Activated T-cell treated with anti-CD3 and anti-CD28 coated beads, Interleukin-2, amount 50 U/mL, for 4 hours (primary cell): Measurements from ENCODE around the gene SLC25A1. TPM values are rescaled to one million over a fixed set of nuclear protein-coding genes. Genes with fewer than 3 reads are reported as not detected.

Experiments used
- ATAC-seq, 2 donors: fragments of 200-7000 bp; cut with Tn5 transposase; one replicate each; pipeline ENCODE4 v1.10.0; 2021
- DNase-seq: peaks from one replicate; pipeline ENCODE4 v3.0.0-alpha.2; 2020
- H3K27me3 Mint-ChIP-seq: one replicate; pipeline ENCODE4 v1.8.0; 2021; ENCODE audit warnings: low read depth, mixed read lengths
- H3K36me3 Mint-ChIP-seq: one replicate; pipeline ENCODE4 v1.8.0; 2022; ENCODE audit warnings: mixed read lengths; ENCODE audit not compliant: insufficient read depth
- H3K4me1 Mint-ChIP-seq: one replicate; pipeline ENCODE4 v1.8.0; 2021; ENCODE audit warnings: low read depth, mixed read lengths
- H3K4me3 Mint-ChIP-seq: one replicate; pipeline ENCODE4 v1.8.0; 2021; ENCODE audit warnings: mild to moderate bottlenecking, moderate library complexity, mixed read lengths
- H3K9me3 Mint-ChIP-seq: one replicate; pipeline ENCODE4 v1.8.0; 2021; ENCODE audit warnings: mixed read lengths
- total RNA-seq, 3 donors: library from RNA; stranded (reverse); gene quantifications; one replicate each; pipeline ENCODE4 v1.2.1, GENCODE V29; 2021

The SLC25A1 gene
- total RNA-seq, 3 donors from 2014 or later = 31.7 to 36.6 (median 34.1) TPM

DNA sequence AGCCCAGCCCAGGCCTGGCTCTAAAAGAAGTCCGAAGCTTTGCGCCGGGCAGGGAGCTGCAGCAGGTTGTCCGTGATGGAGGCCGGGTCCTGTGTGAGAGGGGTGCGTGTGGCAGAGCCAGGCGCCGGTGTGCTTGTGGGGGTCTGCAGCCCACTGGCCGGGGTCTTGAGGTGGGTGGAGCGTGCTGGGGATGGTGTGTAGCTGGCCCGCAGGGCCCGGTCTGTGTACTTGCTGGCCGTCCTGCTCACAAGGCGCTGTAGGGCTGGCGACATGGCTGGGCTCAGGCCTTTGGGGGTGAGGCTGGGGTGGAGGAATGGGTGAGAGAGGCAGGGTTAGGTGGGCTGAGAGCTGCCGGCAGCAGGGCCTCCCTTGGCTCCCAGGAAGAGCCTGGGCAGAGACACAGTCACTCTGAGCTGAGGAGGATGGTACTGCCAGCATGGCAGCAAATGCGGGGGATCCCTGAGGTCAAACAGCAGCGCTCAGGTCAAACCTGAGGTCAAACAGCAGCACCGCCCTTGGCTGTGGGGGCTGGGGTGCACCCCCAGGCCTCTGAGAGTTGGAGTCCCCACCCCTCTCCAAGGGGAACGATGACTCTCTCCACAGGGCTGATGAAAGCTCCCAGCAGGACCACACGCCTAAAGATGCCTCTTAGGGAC is 44.2 kb downstream of the SLC25A1 start:
- H3K4me3 Mint-ChIP-seq = no peak overlapping the region
- peaks cover 26% of the 10 kb centered on the region for H3K36me3 Mint-ChIP-seq
- no peaks in the 10 kb centered on the region for H3K9me3 Mint-ChIP-seq
- DNase-seq (no peak), ATAC-seq (no peak)
- H3K4me1 Mint-ChIP-seq = no peaks in the 10 kb centered on the region
- no peaks in the 10 kb centered on the region for H3K27me3 Mint-ChIP-seq

DNA sequence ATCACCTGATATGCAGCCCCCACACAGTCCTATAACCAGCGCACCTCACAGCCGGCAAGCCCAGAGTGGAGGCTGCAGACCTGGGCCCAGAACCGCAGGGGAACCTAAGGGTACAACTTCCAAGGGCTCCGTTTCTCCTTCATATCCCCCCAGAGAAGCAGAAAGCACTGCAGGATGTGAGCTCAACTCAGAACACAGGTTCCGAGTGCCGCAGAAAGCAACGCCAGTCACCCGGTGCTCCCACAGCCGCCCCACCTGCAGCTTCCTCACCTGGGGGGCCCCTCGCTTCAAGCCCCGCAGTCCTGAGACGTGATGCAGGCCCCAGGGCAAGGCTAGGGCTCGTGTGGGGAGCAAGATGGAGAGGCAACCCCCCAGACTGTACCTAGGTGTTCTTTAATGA is 45.0 kb downstream of the SLC25A1 start:
- DNase-seq (no peak), ATAC-seq (no peak)
- Mint-ChIP-seq H3K4me3 (no peak overlapping the region), H3K36me3 (peaks cover 20% of the 10 kb centered on the region), H3K9me3 (no peaks in the 10 kb centered on the region), H3K27me3 (no peaks in the 10 kb centered on the region), H3K4me1 (no peaks in the 10 kb centered on the region)

DNA sequence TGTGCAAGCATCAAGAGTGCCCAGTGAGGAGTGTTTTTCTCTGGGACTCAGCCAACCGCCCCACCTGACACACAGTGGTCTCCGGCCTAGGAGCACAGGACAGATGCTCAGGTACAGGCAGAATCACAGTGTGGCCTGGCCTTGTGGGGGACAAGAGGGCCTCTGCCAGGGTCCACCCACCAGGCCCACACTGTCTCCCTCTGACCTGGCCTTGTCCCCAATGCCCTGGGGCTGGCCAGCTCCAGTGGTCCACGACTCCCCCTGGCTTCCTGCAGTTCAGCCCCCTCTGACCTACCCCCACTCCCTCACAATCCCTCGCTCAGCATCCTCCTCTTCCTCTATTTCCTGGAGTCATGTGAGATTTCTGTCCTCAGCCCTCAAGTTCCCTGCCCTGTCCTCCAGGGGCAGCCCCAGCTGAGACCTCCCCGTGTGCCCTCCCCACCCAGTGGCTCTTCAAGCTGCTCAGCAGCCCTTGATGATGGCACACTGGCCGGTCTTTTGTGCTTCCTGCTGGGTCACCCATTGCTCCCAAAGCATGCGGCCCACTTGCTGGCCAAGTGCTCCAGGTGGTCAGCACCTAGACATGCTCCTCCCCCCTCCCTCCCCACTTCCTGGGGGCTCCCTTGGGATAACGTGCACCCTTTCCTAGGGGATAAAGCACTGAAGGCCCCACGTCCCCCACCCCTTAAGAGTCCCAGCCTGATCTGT is 45.7 kb downstream of the SLC25A1 start:
- ATAC-seq = no peak

DNA sequence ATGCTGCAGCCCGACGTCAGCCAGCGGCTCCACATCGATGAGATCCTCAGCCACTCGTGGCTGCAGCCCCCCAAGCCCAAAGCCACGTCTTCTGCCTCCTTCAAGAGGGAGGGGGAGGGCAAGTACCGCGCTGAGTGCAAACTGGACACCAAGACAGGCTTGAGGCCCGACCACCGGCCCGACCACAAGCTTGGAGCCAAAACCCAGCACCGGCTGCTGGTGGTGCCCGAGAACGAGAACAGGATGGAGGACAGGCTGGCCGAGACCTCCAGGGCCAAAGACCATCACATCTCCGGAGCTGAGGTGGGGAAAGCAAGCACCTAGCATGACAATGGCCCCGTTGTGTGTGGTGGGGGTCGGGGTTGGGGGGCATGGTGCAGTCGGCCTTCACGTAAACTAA is 46.4 kb downstream of the SLC25A1 start:
- no peak for DNase-seq
- no peak for ATAC-seq
- Mint-ChIP-seq H3K4me3 (no peak overlapping the region), H3K27me3 (no peaks in the 10 kb centered on the region), H3K36me3 (peaks cover 19% of the 10 kb centered on the region), H3K4me1 (no peaks in the 10 kb centered on the region), H3K9me3 (no peaks in the 10 kb centered on the region)

More for the DNA sequence above, 45.7 kb downstream of the SLC25A1 start:
- H3K9me3 Mint-ChIP-seq = no peaks in the 10 kb centered on the region
- no peaks in the 10 kb centered on the region for H3K27me3 Mint-ChIP-seq
- DNase-seq = no peak
- no peak overlapping the region for H3K4me3 Mint-ChIP-seq
- peaks cover 20% of the 10 kb centered on the region for H3K36me3 Mint-ChIP-seq
- H3K4me1 Mint-ChIP-seq = no peaks in the 10 kb centered on the region

DNA sequence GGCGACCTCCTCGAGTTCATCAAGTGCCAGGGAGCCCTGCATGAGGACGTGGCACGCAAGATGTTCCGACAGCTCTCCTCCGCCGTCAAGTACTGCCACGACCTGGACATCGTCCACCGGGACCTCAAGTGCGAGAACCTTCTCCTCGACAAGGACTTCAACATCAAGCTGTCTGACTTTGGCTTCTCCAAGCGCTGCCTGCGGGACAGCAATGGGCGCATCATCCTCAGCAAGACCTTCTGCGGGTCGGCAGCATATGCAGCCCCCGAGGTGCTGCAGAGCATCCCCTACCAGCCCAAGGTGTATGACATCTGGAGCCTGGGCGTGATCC is 46.9 kb downstream of the SLC25A1 start:
- no peaks in the 10 kb centered on the region for H3K9me3 Mint-ChIP-seq
- DNase-seq (no peak), ATAC-seq (no peak)
- no peak overlapping the region for H3K4me3 Mint-ChIP-seq
- no peaks in the 10 kb centered on the region for H3K4me1 Mint-ChIP-seq
- H3K36me3 Mint-ChIP-seq = peaks cover 15% of the 10 kb centered on the region
- H3K27me3 Mint-ChIP-seq = no peaks in the 10 kb centered on the region

DNA sequence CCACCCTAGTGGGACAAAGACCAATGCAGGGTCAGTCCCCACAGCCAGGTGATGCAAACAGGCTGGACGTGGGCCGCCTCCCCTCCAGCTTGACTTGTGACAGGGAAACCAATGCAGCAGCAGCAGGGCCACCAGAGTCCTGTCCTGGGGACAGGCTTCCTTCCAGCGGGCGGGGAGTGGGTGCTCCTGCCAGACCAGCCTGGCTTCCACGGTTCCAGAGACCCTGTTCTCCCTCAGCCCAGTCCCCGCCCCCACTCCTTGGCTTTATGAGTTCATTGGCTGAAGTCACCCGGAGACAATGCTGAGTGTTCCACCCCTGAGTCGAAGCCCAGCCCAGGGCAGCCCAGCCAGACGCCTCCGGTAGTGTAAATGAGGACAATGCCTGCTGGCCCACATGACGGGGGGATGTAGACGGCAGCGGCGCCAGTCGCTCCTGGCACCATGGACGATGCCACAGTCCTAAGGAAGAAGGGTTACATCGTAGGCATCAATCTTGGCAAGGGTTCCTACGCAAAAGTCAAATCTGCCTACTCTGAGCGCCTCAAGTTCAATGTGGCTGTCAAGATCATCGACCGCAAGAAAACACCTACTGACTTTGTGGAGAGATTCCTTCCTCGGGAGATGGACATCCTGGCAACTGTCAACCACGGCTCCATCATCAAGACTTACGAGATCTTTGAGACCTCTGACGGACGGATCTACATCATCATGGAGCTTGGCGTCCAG is 47.4 kb downstream of the SLC25A1 start, which contains the start of gene TSSK2:
Gene TSSK2, plus strand, starts transcription at position 350 of the 726 bp plus-strand sequence. Its CDS starts 92 bp downstream, at position 442.
- no peak within 1 kb of the TSS for H3K4me3 Mint-ChIP-seq
- no peaks in the 10 kb centered on the region for H3K27me3 Mint-ChIP-seq
- no peak for ATAC-seq
- peaks cover 11% of the 10 kb centered on the region for H3K36me3 Mint-ChIP-seq
- H3K4me1 Mint-ChIP-seq = no peaks in the 10 kb centered on the region
- no peak for DNase-seq
- H3K9me3 Mint-ChIP-seq = no peaks in the 10 kb centered on the region

DNA sequence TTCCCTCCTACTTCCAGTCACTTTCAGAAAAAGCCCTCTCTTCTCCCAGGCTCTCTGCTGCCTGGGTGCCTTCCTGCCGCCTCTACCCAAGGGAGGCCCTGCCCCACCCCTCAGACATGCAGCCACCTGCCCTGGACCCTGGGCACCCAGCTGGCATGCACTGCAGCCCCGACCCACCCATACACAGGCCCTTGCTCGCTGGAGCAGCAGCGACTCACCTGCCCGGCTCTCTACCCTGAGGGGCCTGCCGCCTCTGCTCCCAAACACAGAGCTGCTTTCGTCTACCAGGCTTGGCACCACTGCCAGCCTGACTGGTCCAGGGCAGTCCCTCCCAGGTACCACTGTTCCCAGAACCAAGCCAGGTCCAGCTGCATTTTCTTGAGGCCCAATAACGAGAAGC is 48.7 kb downstream of the SLC25A1 start:
- Mint-ChIP-seq H3K4me3 (no peak overlapping the region), H3K4me1 (no peaks in the 10 kb centered on the region), H3K9me3 (no peaks in the 10 kb centered on the region), H3K27me3 (no peaks in the 10 kb centered on the region), H3K36me3 (peaks cover 3% of the 10 kb centered on the region)
- DNase-seq (no peak), ATAC-seq (no peak)

DNA sequence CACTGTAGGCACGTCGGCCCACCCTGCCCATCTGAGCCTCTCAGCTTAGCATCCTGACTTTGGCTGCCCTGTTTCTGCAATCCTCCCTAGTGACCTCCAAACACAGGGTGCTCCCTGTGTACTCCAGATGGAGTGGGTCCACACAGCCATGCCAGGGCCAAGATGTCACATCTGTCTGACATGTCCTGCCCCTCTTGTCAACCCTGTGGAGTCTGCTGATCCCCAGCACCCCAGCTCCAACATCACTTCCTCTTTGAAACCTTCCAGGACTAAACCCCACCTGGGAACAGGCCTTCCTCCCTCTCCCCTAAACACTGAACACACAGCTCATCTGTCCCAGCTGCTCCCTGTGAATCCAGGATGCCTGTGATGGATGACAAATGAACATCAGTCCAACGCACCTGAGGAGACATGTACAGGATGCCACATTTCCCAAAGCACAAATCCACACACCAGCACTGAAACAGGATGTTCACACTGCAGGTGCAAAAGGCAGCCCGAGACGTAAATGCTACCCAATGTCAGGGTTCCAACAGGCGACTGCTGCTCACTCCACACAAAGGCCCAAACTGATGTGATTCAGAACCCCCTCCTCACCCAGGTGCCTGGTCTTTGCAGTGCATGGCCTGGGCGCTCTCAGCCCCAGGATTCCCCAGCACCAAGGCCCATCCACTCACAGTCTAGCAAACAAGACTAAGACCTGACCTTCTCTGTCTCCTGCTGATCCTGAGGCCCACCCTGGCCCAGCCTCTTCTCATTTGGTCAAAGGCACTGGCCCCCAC is 49.4 kb downstream of the SLC25A1 start:
- no peak for ATAC-seq
- no peaks in the 10 kb centered on the region for H3K4me1 Mint-ChIP-seq
- no peak overlapping the region for H3K4me3 Mint-ChIP-seq

GRCh38 chr22:19128009-19128401 is 50.5 kb downstream of the SLC25A1 start:
- Mint-ChIP-seq H3K4me3 (no peak overlapping the region), H3K36me3 (peaks cover 3% of the 10 kb centered on the region), H3K4me1 (peaks cover 2% of the 10 kb centered on the region), H3K27me3 (no peaks in the 10 kb centered on the region), H3K9me3 (no peaks in the 10 kb centered on the region)
- no peak for DNase-seq
- ATAC-seq = no peak

More for the DNA sequence above, 49.4 kb downstream of the SLC25A1 start:
- no peaks in the 10 kb centered on the region for H3K9me3 Mint-ChIP-seq
- H3K36me3 Mint-ChIP-seq = peaks cover 3% of the 10 kb centered on the region
- DNase-seq = no peak
- no peaks in the 10 kb centered on the region for H3K27me3 Mint-ChIP-seq

DNA sequence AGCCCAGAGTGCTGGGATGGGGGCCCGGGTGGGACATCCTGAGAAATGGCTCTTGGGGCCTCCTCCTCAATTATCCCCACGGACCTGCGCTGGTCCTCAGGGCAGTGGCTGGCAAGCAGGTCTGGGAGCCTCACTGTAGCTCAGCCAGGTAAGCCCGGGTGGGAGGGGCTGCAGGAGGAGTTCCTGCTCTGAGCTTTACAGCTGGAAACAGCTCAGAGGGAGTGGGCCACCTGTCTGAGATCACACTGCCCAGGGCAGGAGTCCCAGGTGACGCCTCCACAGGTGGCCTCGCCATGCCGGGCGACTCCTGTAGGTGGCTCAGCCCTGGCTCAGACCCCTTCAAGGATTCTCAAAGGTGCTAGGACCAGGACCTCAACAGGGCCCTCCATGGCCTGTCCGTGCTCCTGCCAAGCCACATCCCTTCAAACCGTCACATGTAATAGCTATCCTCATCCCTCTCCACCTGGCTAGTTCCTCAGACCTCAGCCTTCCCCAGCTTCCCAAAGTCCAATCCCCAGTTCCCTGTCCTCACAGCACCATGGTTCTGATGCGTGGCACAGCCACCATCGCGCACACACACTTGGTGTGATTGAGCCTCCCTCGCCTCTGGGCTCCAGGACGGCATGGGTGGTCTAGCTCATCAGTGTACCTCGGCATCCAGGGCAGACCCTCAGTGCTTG is 51.1 kb downstream of the SLC25A1 start:
- ATAC-seq = no peak
- no peak for DNase-seq
- H3K4me3 Mint-ChIP-seq = no peak overlapping the region
- H3K36me3 Mint-ChIP-seq = peaks cover 3% of the 10 kb centered on the region
- peaks cover 5% of the 10 kb centered on the region for H3K4me1 Mint-ChIP-seq
- H3K9me3 Mint-ChIP-seq = no peaks in the 10 kb centered on the region
- H3K27me3 Mint-ChIP-seq = no peaks in the 10 kb centered on the region

DNA sequence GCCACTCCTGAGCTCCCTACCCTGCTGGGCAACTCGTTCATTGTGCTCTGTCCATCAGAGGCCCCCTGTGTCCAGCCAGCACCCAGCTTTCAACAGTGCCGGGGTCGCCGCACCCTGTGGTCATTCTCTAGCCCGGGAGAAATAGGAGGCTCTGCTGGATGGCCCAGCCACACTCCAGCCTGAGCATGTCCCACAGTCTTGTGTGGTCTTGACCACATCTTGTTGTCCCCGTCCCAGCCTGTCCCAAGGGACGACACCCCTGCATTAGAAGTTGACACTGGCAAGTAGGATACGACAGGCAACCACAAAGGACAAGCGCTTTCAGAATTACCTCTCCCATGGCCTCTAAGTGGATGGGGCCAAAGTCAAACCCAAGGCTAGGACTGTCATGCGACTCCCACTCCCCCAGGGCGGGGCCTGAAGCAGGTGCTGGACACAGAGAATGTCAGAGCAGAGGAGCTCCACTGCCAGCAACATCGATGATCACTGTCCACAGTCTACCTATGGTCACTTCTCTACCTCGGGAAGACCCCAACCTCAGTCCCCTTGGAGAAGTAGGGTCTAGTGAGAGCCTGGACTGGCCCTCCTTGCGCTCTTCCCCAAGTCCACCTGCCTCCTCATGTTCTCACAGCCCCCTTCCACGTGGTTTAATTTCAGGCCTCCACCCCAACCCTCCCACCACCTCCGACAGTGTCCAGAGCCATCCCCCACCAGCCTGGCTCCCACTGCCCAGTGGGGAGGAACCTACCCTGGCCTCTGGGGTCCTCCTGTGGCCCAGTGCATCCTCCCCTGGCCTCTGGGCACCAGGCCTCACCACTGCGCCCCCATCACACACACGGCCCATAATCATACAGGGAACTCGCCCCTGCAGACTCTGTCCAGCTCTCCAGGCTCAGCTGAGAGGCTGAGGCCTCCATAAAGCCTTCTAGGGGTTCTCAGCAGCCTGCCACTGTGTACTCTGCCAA is 51.9 kb downstream of the SLC25A1 start:
- Mint-ChIP-seq H3K4me3 (no peak overlapping the region), H3K9me3 (no peaks in the 10 kb centered on the region), H3K4me1 (peaks cover 5% of the 10 kb centered on the region), H3K36me3 (peaks cover 3% of the 10 kb centered on the region), H3K27me3 (no peaks in the 10 kb centered on the region)
- DNase-seq = no peak
- no peak for ATAC-seq
